H1 (cell line): ENCODE results near the gene RTN3. TPM values are rescaled to one million over a fixed set of nuclear protein-coding genes. Genes with fewer than 3 reads are reported as not detected.
A peak's percentile ranks its signal among the peaks of the same experiment; 100 is the strongest.

Experiments used
- CTCF ChIA-PET: fragments of 300-600 bp; sonication (Branson Sonifier 250); formaldehyde crosslinking; loops from one replicate; lab custom pipeline; 2021; ENCODE audit not compliant: partially characterized antibody; lab: Charles Lee
- POLR2A ChIA-PET: fragments of 300-600 bp; sonication (Branson Sonifier 250); formaldehyde crosslinking; loops from one replicate; lab custom pipeline; 2021; ENCODE audit warnings: inconsistent platforms; ENCODE audit not compliant: partially characterized antibody; lab: Charles Lee
- DNase-seq, 2 experiments: peaks; one replicate each; pipeline versions ENCODE4 v3.0.0 to v3.0.0-alpha.2; 2010 to 2022; ENCODE audit warnings: low spot score in 2 of 2, low read depth in 1 of 2, mixed read lengths in 1 of 2
- FAIRE-seq: peaks from 2 replicates; lab custom pipeline; 2011; peaks lifted over from hg19 to GRCh38; lab: Jason Lieb, UNC
- H2AFZ ChIP-seq: 2 replicates; pipeline ENCODE4 v1.8.1; 2012; ENCODE audit warnings: low read length, inconsistent platforms
- H2AK5ac ChIP-seq: 2 replicates; pipeline ENCODE4 v1.6.1; 2013; ENCODE audit warnings: low read depth, low read length
- H2BK120ac ChIP-seq: replicated peaks from 2 replicates; pipeline ENCODE3; 2013; ENCODE audit warnings: low read depth, low read length, inconsistent platforms
- H2BK12ac ChIP-seq: 2 replicates; pipeline ENCODE4 v1.6.1; 2013; ENCODE audit warnings: low read depth, low read length
- H2BK15ac ChIP-seq: 2 replicates; pipeline ENCODE4 v1.6.1; 2013; ENCODE audit warnings: low read length
- H2BK20ac ChIP-seq: 2 replicates; pipeline ENCODE4 v1.6.1; 2013; ENCODE audit warnings: low read length
- H2BK5ac ChIP-seq: 2 replicates; pipeline ENCODE4 v1.6.1; 2013; ENCODE audit warnings: low read depth, low read length
- H3K14ac ChIP-seq: 2 replicates; pipeline ENCODE4 v1.6.1; 2013; ENCODE audit warnings: inconsistent platforms; ENCODE audit not compliant: insufficient read length
- H3K18ac ChIP-seq: 2 replicates; pipeline ENCODE4 v1.6.1; 2013; ENCODE audit warnings: low read length; ENCODE audit errors: extremely low read depth
- H3K23ac ChIP-seq: 2 replicates; pipeline ENCODE4 v1.6.1; 2013; ENCODE audit warnings: inconsistent platforms; ENCODE audit not compliant: insufficient read length
- H3K23me2 ChIP-seq: 2 replicates; pipeline ENCODE4 v1.6.1; 2013; ENCODE audit warnings: low read depth, low read length
- H3K27ac ChIP-seq: 2 replicates; pipeline ENCODE4 v1.6.1; 2011; ENCODE audit warnings: low read depth, low read length, inconsistent platforms
- H3K27me3 ChIP-seq, 4 experiments: replicated peaks in 1 of 4; 1 replicate in 1 of 4; 2 replicates in 3 of 4; pipeline versions ENCODE4 v1.6.1 to v1.8.1; 2011 to 2013; ENCODE audit warnings: low read length in 3 of 4, mild to moderate bottlenecking in 3 of 4, inconsistent platforms in 2 of 4, mixed read lengths in 2 of 4, moderate library complexity in 1 of 4; ENCODE audit not compliant: control insufficient read depth in 3 of 4, insufficient read depth in 3 of 4; ENCODE audit errors: extremely low read depth in 1 of 4
- H3K36me3 ChIP-seq, 4 experiments: 2 replicates each; pipeline versions ENCODE4 v1.6.1 to v1.8.1; 2011 to 2013; ENCODE audit warnings: mild to moderate bottlenecking in 4 of 4, low read length in 3 of 4, moderate library complexity in 2 of 4, control low read depth in 1 of 4, inconsistent platforms in 1 of 4; ENCODE audit not compliant: insufficient read depth in 4 of 4, control insufficient read depth in 2 of 4
- H3K4ac ChIP-seq: replicated peaks from 2 replicates; pipeline ENCODE3; 2013; ENCODE audit warnings: low read length, low read depth, mixed read lengths, inconsistent platforms; ENCODE audit not compliant: insufficient read length
- H3K4me1 ChIP-seq, 4 experiments: replicated peaks in 1 of 4; 1 replicate in 1 of 4; 2 replicates in 3 of 4; pipeline versions ENCODE4 v1.6.1 to v1.8.1; 2011 to 2013; ENCODE audit warnings: low read length in 3 of 4, inconsistent platforms in 2 of 4, mixed read lengths in 1 of 4; ENCODE audit not compliant: insufficient read depth in 4 of 4, control insufficient read depth in 3 of 4
- H3K4me2 ChIP-seq, 2 experiments: 2 replicates each; pipeline versions ENCODE4 v1.6.1 to v1.8.1; 2011 to 2013; ENCODE audit warnings: low read depth in 2 of 2, low read length in 2 of 2, control low read depth in 1 of 2, inconsistent platforms in 1 of 2, mild to moderate bottlenecking in 1 of 2; ENCODE audit not compliant: insufficient read depth in 1 of 2
- H3K4me3 ChIP-seq, 4 experiments: fragments of 200-600, 300-600 bp in 1 of 4; sonication (generic), shearing (Covaris generic), sonication (Bioruptor Twin) in 1 of 4; 2 replicates each; pipeline versions ENCODE4 v1.5.1 to v1.8.1; 2011 to 2016; ENCODE audit warnings: low read length in 4 of 4, low read depth in 3 of 4, control low read depth in 2 of 4, inconsistent platforms in 2 of 4, mild to moderate bottlenecking in 2 of 4, mixed read lengths in 1 of 4, moderate library complexity in 1 of 4; ENCODE audit not compliant: insufficient read depth in 2 of 4; ENCODE audit errors: extremely low read depth in 1 of 4
- H3K56ac ChIP-seq: replicated peaks from 2 replicates; pipeline ENCODE3; 2013; ENCODE audit warnings: low read depth, mild to moderate bottlenecking, mixed read lengths, low read length, inconsistent platforms; ENCODE audit not compliant: insufficient read length
- H3K79me1 ChIP-seq: 2 replicates; pipeline ENCODE4 v1.6.1; 2013; ENCODE audit warnings: low read depth, low read length, control low read depth
- H3K79me2 ChIP-seq, 2 experiments: 2 replicates each; pipeline versions ENCODE4 v1.6.1 to v1.8.1; 2012 to 2013; ENCODE audit warnings: low read length in 2 of 2, mild to moderate bottlenecking in 2 of 2, inconsistent platforms in 1 of 2; ENCODE audit not compliant: insufficient read depth in 2 of 2, control insufficient read depth in 1 of 2
- H3K9ac ChIP-seq, 4 experiments: replicated peaks in 1 of 4; 1 replicate in 1 of 4; 2 replicates in 3 of 4; pipeline versions ENCODE4 v1.6.1 to v1.8.1; 2011 to 2013; ENCODE audit warnings: low read depth in 3 of 4, low read length in 3 of 4, control low read depth in 2 of 4, mild to moderate bottlenecking in 2 of 4, moderate library complexity in 2 of 4, inconsistent platforms in 1 of 4; ENCODE audit errors: extremely low read depth in 1 of 4
- H3K9me3 ChIP-seq, 2 experiments: 2 replicates each; pipeline versions ENCODE4 v1.6.1 to v1.8.1; 2012 to 2013; ENCODE audit warnings: mild to moderate bottlenecking in 2 of 2, moderate library complexity in 2 of 2, control low read depth in 1 of 2, inconsistent platforms in 1 of 2, low read depth in 1 of 2, low read length in 1 of 2, mixed read lengths in 1 of 2; ENCODE audit not compliant: insufficient read depth in 2 of 2
- H4K20me1 ChIP-seq, 2 experiments: replicated peaks in 1 of 2; 2 replicates each; pipeline versions ENCODE3 to v1.8.1; 2011 to 2013; ENCODE audit warnings: inconsistent platforms in 2 of 2, low read length in 2 of 2, mild to moderate bottlenecking in 1 of 2; ENCODE audit not compliant: insufficient read depth in 2 of 2, control insufficient read depth in 1 of 2
- H4K5ac ChIP-seq: 2 replicates; pipeline ENCODE4 v1.6.1; 2013; ENCODE audit warnings: low read length, low read depth, mixed read lengths, inconsistent platforms; ENCODE audit not compliant: insufficient read length
- H4K8ac ChIP-seq: 2 replicates; pipeline ENCODE4 v1.8.0; 2013; ENCODE audit warnings: mild to moderate bottlenecking, moderate library complexity, low read length, inconsistent platforms; ENCODE audit not compliant: insufficient read depth; ENCODE audit errors: extremely low read depth
- H4K91ac ChIP-seq: replicated peaks from 2 replicates; pipeline ENCODE3; 2013; ENCODE audit warnings: low read length, mixed read lengths, inconsistent platforms; ENCODE audit not compliant: insufficient read length
- ATF2 ChIP-seq: IDR thresholded peaks from 2 replicates; pipeline ENCODE4 v1.6.1; 2012; ENCODE audit warnings: low read length, inconsistent platforms
- BACH1 ChIP-seq: IDR thresholded peaks from 2 replicates; pipeline ENCODE4 v1.6.1; 2012; ENCODE audit warnings: low read length, improper control_type of control experiment
- CBX8 ChIP-seq: fragments of 300-800, 300-1000 bp; sonication (generic); IDR thresholded peaks from 2 replicates; pipeline ENCODE4 v1.7.1; 2016; ENCODE audit warnings: low read depth, low read length, borderline replicate concordance
- GTF2F1 ChIP-seq: IDR thresholded peaks from 2 replicates; pipeline ENCODE4 v1.6.1; 2012; ENCODE audit warnings: low read depth, low read length, improper control_type of control experiment, borderline replicate concordance
- KDM1A ChIP-seq: fragments of 200-600, 300-600 bp; sonication (generic); IDR thresholded peaks from 2 replicates; pipeline ENCODE4 v1.7.1; 2016; ENCODE audit warnings: mild to moderate bottlenecking, low read length, borderline replicate concordance
- NRF1 ChIP-seq: IDR thresholded peaks from 2 replicates; pipeline ENCODE4 v1.6.1; 2011; ENCODE audit warnings: mild to moderate bottlenecking, low read depth, low read length, improper control_type of control experiment
- RFX5 ChIP-seq: IDR thresholded peaks from 2 replicates; pipeline ENCODE4 v1.6.1; 2011; ENCODE audit warnings: low read depth, low read length, improper control_type of control experiment, borderline replicate concordance
- RXRA ChIP-seq: IDR thresholded peaks from 2 replicates; pipeline ENCODE4 v1.6.1; 2011; ENCODE audit warnings: low read depth, mild to moderate bottlenecking, low read length, moderate library complexity; ENCODE audit not compliant: insufficient read depth
- SAP30 ChIP-seq: fragments of 300-600 bp; sonication (generic); IDR thresholded peaks from 2 replicates; pipeline ENCODE4 v1.7.1; 2012; ENCODE audit warnings: low read length, moderate library complexity, mild to moderate bottlenecking, inconsistent platforms; ENCODE audit not compliant: insufficient read depth, insufficient replicate concordance
- SIRT6 ChIP-seq: IDR thresholded peaks from one replicate; pipeline ENCODE4 v1.7.1; 2012; ENCODE audit warnings: low read length, inconsistent platforms
- SRF ChIP-seq: IDR thresholded peaks from 2 replicates; pipeline ENCODE4 v1.6.1; 2011; ENCODE audit warnings: mild to moderate bottlenecking, low read depth, low read length, moderate library complexity
- WGBS, 2 experiments: shearing (Covaris generic) in 1 of 2; methylation state at CpG; one replicate each; pipeline versions ENCODE4 v1.1.6 to v1.1.7; 2013 to 2015; ENCODE audit warnings: low lambda C conversion rate in 2 of 2, mixed read lengths in 2 of 2, inconsistent platforms in 1 of 2, low coverage in 1 of 2, missing lambda C conversion rate in 1 of 2; ENCODE audit not compliant: insufficient replicate concordance in 2 of 2, insufficient coverage in 1 of 2, insufficient read length in 1 of 2; ENCODE audit errors: extremely low coverage in 1 of 2, missing lambda C conversion rate in 1 of 2; 5-methylcytosine and 5-hydroxymethylcytosine counted together
- polyA plus RNA-seq, 7 experiments: library from polyadenylated mRNA; depleted of rRNA in 3 of 7; stranded (reverse) in 5 of 7; unstranded in 2 of 7; fragments of >200 nt in 5 of 7; fragments of 200-250 nt in 2 of 7; gene quantifications; 1 replicate in 5 of 7; 2 replicates in 1 of 7; 4 replicates in 1 of 7; pipeline versions ENCODE4 v1.2.1 to v1.2.3, GENCODE V29; 2011 to 2013; ENCODE audit warnings: missing spikeins in 2 of 7, mixed read lengths in 2 of 7
- total RNA-seq: library from RNA; stranded (reverse); fragmentation: NEBNext Ultra II Directional; extraction: Animal tissue kit (Norgen Biotek cat#: 25700); gene quantifications from 2 replicates; pipeline ENCODE4 v1.2.1, GENCODE V29; 2021

RTN3 gene
- total and polyA plus RNA-seq, 2 of the 8 experiments (the other 6 are each of a cell fraction or from before 2014, with no cell fraction given) = 160 to 203 TPM

GRCh38 chr11:63711838-63712237 lies 30.5 kb downstream of the RTN3 start:
- FAIRE-seq (no peak), DNase-seq (peak in 1 of 2 experiments; percentile 38)
- Histone ChIP-seq H2AFZ (no peak overlapping the region), H3K4ac (no peak overlapping the region), H3K27me3 (no peaks in the 10 kb centered on the region), H3K56ac (no peak overlapping the region), H3K9ac (no peak overlapping the region), H2BK20ac (no peak overlapping the region), H3K9me3 (no peaks in the 10 kb centered on the region), H3K79me2 (peaks cover 0 to 91% of the 10 kb centered on the region in 2 experiments; a peak in 2 of 4 replicates), H4K20me1 (peaks cover 8 to 14% of the 10 kb centered on the region in 2 experiments), H3K14ac (no peak overlapping the region), H3K4me1 (no peaks in the 10 kb centered on the region), H2BK5ac (no peak overlapping the region), H2BK120ac (no peak overlapping the region), H3K79me1 (no peaks in the 10 kb centered on the region), H2BK12ac (no peak overlapping the region), H4K8ac (no peak overlapping the region), H3K4me2 (no peak overlapping the region), H4K91ac (no peak overlapping the region), H3K23ac (no peak overlapping the region), H3K18ac (no peak overlapping the region), H3K23me2 (no peaks in the 10 kb centered on the region), H2AK5ac (no peak overlapping the region), H3K27ac (no peak overlapping the region), H3K4me3 (no peak overlapping the region), H2BK15ac (no peak overlapping the region), H4K5ac (no peak overlapping the region), H3K36me3 (no peaks in the 10 kb centered on the region; a peak in 1 of 8 replicates)
- POLR2A ChIA-PET = interaction anchor here (0.6 to 1.1 kb wide), 3 partner anchors 29 to 68 kb away, joined by 3 read pairs; partner anchors contain the start of gene ATL3
- 91% methylated on average over 6 of the region's 6 CpGs; no CpG with 5 or more reads in 1 of the 2 experiments for WGBS, 2 experiments
- TF ChIP-seq SIRT6 (no peak), SRF (no peak), ATF2 (no peak), RXRA (no peak), SAP30 (no peak), GTF2F1 (no peak), CBX8 (no peak), KDM1A (no peak), NRF1 (no peak), BACH1 (no peak), RFX5 (no peak)
- CTCF ChIA-PET = interaction anchor here (0.6 to 1.3 kb wide), 4 partner anchors 13 to 73 kb away, joined by 3 to 4 read pairs (median 3); no protein-coding TSS in a partner anchor
